ENCODE measurements around the gene THRAP3.
A peak's percentile ranks its signal among the peaks of the same experiment; 100 is the strongest.
"Not testable (repeated sequence)": the region's sequence is repeated elsewhere in the genome, so short reads cannot be mapped to it uniquely, and the experiment has no call there.

Gene THRAP3

DNA sequence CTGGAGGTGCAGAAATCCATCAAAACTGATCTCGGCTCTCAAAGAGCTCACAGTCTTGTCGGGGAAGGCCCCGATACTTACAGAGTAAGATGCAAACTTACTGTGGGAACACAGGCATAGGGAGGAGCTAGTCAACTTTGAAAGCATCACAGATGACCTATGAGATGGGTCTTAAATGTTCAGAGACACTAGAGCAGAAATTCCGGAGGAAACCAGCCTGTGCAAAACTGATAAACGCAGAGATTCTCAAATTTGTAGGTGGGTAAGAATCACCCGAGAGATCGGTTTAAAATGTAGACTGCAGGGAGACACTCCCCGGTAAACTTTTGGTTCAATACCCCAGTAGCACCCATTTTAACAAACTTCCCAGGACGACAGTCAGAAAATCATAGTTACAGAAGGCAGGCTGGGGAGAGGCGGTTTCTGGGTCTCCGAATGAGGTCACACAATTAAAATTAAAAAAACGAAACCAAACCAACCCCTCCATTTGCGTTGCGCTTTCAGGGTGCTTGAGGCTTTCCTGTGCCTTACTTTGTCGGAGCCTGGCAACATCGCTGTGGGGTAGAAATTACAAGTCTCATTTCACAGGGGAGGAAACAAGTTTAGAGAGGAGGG lies 755 bp upstream of the THRAP3 start:
- DNase-seq (ENCODE audit: low read depth): no peak

DNA sequence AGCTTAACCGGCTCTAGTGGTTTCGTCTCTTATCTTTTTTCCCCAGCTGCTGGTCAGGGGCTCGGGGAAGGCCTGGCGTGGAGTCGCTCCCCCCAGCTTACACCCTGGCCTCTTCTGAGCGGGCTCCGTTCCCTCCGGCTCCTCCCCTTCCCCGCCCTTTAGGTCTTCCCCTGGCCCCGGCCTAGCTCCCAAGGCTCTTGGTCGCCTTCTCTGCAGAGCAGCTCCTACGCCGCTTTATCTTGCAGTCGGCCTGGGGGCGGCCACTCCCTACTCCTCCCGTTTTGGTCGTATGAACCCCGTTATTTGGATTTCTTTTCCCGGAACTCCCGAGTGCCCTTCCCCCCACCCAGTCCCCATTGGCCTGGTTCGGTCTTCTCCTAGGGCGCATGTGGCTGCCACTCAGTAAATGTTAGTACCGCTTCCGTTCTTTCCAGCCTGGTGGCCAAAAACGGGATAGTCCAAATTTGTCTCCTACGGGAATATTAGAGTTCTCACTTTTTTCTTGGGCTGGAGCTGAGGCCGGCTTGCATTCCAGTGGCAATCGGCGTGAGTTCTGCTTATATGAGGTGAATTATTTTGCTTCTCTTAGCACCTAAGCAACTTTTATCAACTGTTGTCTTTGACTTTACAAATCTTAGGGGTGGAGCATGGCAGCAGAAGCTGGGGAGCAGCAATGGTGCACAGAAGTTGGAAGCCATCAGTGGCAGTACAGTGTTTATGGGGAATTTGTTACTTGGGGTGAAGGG lies 467 bp downstream of the THRAP3 start:
- no peak for DNase-seq (ENCODE audit: low read depth)
- H3K4me3 ChIP-seq (ENCODE audit: low read length): peak overlapping the region; percentile 83
- TF ChIP-seq, protein P1, sequence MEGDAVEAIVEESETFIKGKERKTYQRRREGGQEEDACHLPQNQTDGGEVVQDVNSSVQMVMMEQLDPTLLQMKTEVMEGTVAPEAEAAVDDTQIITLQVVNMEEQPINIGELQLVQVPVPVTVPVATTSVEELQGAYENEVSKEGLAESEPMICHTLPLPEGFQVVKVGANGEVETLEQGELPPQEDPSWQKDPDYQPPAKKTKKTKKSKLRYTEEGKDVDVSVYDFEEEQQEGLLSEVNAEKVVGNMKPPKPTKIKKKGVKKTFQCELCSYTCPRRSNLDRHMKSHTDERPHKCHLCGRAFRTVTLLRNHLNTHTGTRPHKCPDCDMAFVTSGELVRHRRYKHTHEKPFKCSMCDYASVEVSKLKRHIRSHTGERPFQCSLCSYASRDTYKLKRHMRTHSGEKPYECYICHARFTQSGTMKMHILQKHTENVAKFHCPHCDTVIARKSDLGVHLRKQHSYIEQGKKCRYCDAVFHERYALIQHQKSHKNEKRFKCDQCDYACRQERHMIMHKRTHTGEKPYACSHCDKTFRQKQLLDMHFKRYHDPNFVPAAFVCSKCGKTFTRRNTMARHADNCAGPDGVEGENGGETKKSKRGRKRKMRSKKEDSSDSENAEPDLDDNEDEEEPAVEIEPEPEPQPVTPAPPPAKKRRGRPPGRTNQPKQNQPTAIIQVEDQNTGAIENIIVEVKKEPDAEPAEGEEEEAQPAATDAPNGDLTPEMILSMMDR (conservative IDR thresholded peaks at IDR 0.05; ENCODE audit: low read depth, low read length): peak; percentile 54

More for the DNA sequence above, 755 bp upstream of the THRAP3 start:
- H3K4me3 ChIP-seq (ENCODE audit: low read length): peak overlapping the region; percentile 80
- TF ChIP-seq, protein P1 (conservative IDR thresholded peaks at IDR 0.05; ENCODE audit: low read depth, low read length): no peak

DNA sequence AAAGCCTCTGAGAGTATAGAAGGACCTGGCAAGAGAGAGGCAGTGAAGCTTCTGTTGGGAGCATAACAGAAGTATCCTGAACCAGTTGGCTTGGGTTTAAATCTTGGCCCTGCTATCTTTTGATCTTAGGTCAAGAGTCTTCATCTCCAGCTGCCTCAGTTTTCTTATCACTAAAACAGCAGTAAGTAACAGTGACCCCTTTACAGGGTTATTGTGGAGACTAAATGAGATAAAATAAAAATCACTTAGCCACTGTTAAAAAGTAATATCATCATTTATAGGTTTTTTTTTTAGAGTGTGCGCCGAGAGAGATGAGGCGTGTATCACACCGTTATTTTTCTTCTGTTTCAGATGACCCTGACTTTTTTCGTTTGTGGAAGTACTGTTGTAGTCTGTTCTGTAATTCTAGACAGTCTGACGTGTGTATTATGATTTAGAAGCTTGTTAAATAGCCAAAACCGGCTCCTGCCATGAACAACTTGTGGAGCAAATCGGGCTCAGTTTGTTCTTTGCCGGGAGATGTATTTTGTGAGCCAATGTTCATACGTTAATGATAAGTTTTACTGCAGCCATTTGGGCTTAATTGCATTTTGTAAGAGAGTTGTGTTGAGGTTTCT lies 1.1 kb downstream of the THRAP3 start:
- peak overlapping the region; percentile 83 for H3K4me3 ChIP-seq (ENCODE audit: low read length)
- DNase-seq (ENCODE audit: low read depth): no peak
- TF ChIP-seq, protein P1 (conservative IDR thresholded peaks at IDR 0.05; ENCODE audit: low read depth, low read length): no peak

DNA sequence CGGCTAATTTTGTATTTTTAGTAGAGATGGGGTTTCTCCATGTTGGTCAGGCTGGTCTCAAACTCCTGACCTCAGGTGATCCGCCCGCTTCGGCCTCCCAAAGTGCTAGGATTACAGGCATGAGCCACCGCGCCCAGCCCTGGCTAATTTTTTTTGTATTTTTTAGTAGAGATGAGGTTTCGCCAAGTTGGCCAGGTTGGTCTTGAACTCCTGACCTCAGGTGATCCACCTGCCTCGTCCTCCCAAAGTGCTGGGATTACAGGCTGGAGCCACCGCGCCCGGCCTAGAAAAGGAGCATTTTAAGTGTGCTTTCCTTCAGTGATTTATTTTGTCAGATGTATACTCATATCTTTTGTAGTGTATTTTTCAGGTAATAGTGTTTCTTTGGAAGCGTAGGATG lies 6.0 kb downstream of the THRAP3 start:
- not testable (repeated sequence) for H3K4me3 ChIP-seq (ENCODE audit: low read length); DNase-seq (ENCODE audit: low read depth)

DNA sequence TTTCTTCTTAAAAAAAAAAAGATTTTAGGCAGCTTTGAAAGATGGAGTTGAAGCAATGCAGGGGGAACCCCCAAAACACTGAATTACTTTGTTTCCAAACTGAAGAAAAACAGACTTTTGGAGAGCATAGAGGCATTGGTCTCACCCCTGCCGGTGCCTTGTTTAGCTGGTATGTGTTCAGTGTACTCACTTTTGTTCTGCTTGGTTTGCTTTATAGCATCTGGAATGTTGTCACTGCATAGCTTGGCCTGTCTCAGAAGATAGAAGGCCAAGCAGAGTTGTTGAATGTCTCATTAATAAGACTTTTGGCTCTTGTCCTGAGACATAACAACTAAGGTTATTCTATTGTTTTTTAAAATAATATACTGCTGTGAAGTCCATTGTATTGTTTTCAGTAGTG lies 6.9 kb downstream of the THRAP3 start:
- TF ChIP-seq, protein P1 (conservative IDR thresholded peaks at IDR 0.05; ENCODE audit: low read depth, low read length): no peak
- DNase-seq (ENCODE audit: low read depth): no peak
- no peak overlapping the region for H3K4me3 ChIP-seq (ENCODE audit: low read length)

DNA sequence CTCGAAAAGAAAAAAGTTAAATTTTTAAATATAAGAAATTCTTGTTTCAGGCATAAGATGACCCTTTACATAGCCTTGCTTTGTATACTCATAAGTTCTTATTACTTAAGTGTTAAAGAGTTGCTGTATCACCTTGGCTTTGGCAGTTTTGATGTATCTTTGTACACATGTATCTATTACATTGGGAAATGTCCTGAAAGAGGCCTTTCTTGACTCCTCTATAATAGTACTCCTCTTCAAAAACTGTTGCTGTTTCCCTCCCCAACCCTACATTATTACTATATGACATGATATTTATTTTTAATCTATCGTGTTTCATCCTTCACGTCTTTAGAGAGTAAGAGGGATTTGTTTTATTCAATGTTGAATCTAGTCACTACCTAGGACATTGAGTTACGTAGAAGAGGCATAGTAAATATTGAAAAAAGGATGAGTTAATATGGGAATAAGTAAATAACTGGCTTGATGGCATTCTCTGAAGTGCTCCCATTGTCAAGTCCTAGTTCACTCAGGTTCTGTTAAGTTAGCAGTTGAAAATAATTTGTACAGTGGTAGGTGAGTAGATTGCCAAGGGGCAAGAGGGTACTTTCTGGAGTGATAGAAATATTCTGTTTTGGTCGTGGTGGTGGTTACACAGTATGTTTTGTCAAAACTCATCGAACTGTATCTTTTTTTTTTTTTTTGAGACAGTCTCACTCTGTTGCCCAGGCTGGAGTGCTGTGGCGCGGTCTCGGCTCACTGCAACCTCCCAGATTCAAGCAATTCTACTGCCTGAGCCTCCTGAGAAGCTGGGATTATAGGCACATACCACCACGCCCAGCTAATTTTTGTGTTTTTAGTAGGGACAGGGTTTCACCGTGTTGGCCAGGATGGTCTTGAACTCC lies 8.2 kb downstream of the THRAP3 start:
- no peak overlapping the region for H3K4me3 ChIP-seq (ENCODE audit: low read length)
- TF ChIP-seq, protein P1 (conservative IDR thresholded peaks at IDR 0.05; ENCODE audit: low read depth, low read length): no peak
- DNase-seq (ENCODE audit: low read depth): no peak

DNA sequence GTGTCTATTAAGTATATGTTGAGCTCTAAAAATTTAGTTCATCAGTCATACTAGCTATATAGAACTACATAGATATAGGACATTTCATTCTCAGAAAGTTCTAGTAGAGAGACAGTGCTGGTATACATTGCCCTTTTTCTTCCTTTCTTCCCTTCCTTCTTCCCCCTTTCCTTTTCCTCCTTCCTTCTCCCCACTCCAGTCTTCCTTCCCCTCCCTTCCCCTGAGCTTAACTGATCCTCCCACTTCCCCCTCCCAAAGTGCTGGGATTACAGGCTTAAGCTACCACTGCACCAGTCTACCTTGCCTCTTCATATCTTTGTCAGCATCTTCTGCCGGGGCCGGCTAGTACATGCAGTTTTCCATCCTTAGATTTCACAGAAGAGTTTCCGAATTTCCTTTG lies 12.1 kb downstream of the THRAP3 start:
- no peak overlapping the region for H3K4me3 ChIP-seq (ENCODE audit: low read length)
- TF ChIP-seq, protein P1 (conservative IDR thresholded peaks at IDR 0.05; ENCODE audit: low read depth, low read length): no peak
- DNase-seq (ENCODE audit: low read depth): no peak

Data from retinal pigment epithelial cell (primary cell).